ENCODE results near the gene CEBPB. TPM values are rescaled to one million over a fixed set of nuclear protein-coding genes. Genes with fewer than 3 reads are reported as not detected.
"Not testable (repeated sequence)": the region's sequence is repeated elsewhere in the genome, so short reads cannot be mapped to it uniquely, and the experiment has no call there.

Gene CEBPB
- 44.8 and 46.7 TPM in 2 replicates for total RNA-seq (2014; rRNA removed; shearing (Covaris generic); ENCODE audit: low replicate concordance)

GRCh38 chr20:50190251-50191064, at the start of gene CEBPB:
Gene CEBPB (plus strand): TSS chr20:50190830. CDS start chr20:50191034, 204 bp downstream.
- in situ Hi-C loops (cut with HindIII; ENCODE audit: low pct_unique_long_range_greater_than_20kb, low sequenced_read_pairs) = no loop called here
- peak; percentile 88 for DNase-seq (ENCODE audit: low read depth)

- DNase-seq (ENCODE audit: low read depth) = no peak
- in situ Hi-C loops (cut with HindIII; ENCODE audit: low pct_unique_long_range_greater_than_20kb, low sequenced_read_pairs) = no loop called here
Observed at GRCh38 chr20:50141018-50141675, 49.5 kb upstream of the CEBPB start.

- in situ Hi-C loops (cut with HindIII; ENCODE audit: low pct_unique_long_range_greater_than_20kb, low sequenced_read_pairs) = no loop called here
Observed at GRCh38 chr20:50141811-50142561, 48.6 kb upstream of the CEBPB start.

GRCh38 chr20:50142812-50143211, 47.8 kb upstream of the CEBPB start:
- in situ Hi-C loops (cut with HindIII; ENCODE audit: low pct_unique_long_range_greater_than_20kb, low sequenced_read_pairs) = no loop called here
- no peak for DNase-seq (ENCODE audit: low read depth)

More at GRCh38 chr20:50141811-50142561, 48.6 kb upstream of the CEBPB start:
- DNase-seq (ENCODE audit: low read depth) = no peak

GRCh38 chr20:50144362-50144761, 46.3 kb upstream of the CEBPB start:
- peak; percentile 83 for DNase-seq (ENCODE audit: low read depth)
- in situ Hi-C loops (cut with HindIII; ENCODE audit: low pct_unique_long_range_greater_than_20kb, low sequenced_read_pairs) = no loop called here

- DNase-seq (ENCODE audit: low read depth) = no peak
- in situ Hi-C loops (cut with HindIII; ENCODE audit: low pct_unique_long_range_greater_than_20kb, low sequenced_read_pairs) = no loop called here
Observed at GRCh38 chr20:50145566-50145965, 45.1 kb upstream of the CEBPB start.

- DNase-seq (ENCODE audit: low read depth) = no peak
- in situ Hi-C loops (cut with HindIII; ENCODE audit: low pct_unique_long_range_greater_than_20kb, low sequenced_read_pairs) = no loop called here
Observed at GRCh38 chr20:50146214-50146613, 44.4 kb upstream of the CEBPB start.

GRCh38 chr20:50146732-50147662, 43.6 kb upstream of the CEBPB start:
- peak; percentile 66 for DNase-seq (ENCODE audit: low read depth)

GRCh38 chr20:50149481-50150254, 41.0 kb upstream of the CEBPB start:
- in situ Hi-C loops (cut with HindIII; ENCODE audit: low pct_unique_long_range_greater_than_20kb, low sequenced_read_pairs) = no loop called here
- no peak for DNase-seq (ENCODE audit: low read depth)

More at GRCh38 chr20:50146732-50147662, 43.6 kb upstream of the CEBPB start:
- in situ Hi-C loops (cut with HindIII; ENCODE audit: low pct_unique_long_range_greater_than_20kb, low sequenced_read_pairs) = no loop called here

GRCh38 chr20:50151034-50151743, 39.4 kb upstream of the CEBPB start:
- DNase-seq (ENCODE audit: low read depth) = no peak
- in situ Hi-C loops (cut with HindIII; ENCODE audit: low pct_unique_long_range_greater_than_20kb, low sequenced_read_pairs) = no loop called here

- peak; percentile 59 for DNase-seq (ENCODE audit: low read depth)
- in situ Hi-C loops (cut with HindIII; ENCODE audit: low pct_unique_long_range_greater_than_20kb, low sequenced_read_pairs) = no loop called here
Observed at GRCh38 chr20:50152394-50153152, 38.1 kb upstream of the CEBPB start.

- DNase-seq (ENCODE audit: low read depth) = no peak
- in situ Hi-C loops (cut with HindIII; ENCODE audit: low pct_unique_long_range_greater_than_20kb, low sequenced_read_pairs) = no loop called here
Observed at GRCh38 chr20:50153153-50153499, 37.5 kb upstream of the CEBPB start.

GRCh38 chr20:50153500-50154377, 36.9 kb upstream of the CEBPB start, which contains the start of gene PEDS1:
Gene PEDS1 (minus strand): TSS chr20:50153723. CDS start chr20:50153637, 86 bp downstream.
- in situ Hi-C loops (cut with HindIII; ENCODE audit: low pct_unique_long_range_greater_than_20kb, low sequenced_read_pairs) = no loop called here

GRCh38 chr20:50161494-50161893, 29.1 kb upstream of the CEBPB start:
- DNase-seq (ENCODE audit: low read depth); in situ Hi-C loops (cut with HindIII; ENCODE audit: low pct_unique_long_range_greater_than_20kb, low sequenced_read_pairs): not testable (repeated sequence)

More at GRCh38 chr20:50153500-50154377, 36.9 kb upstream of the CEBPB start, which contains the start of gene PEDS1:
- peak; percentile 86 for DNase-seq (ENCODE audit: low read depth)
